Measurements from ENCODE around the gene LRRFIP1.
"Not testable (repeated sequence)": the region's sequence is repeated elsewhere in the genome, so short reads cannot be mapped to it uniquely, and the experiment has no call there.

LRRFIP1 gene

DNA sequence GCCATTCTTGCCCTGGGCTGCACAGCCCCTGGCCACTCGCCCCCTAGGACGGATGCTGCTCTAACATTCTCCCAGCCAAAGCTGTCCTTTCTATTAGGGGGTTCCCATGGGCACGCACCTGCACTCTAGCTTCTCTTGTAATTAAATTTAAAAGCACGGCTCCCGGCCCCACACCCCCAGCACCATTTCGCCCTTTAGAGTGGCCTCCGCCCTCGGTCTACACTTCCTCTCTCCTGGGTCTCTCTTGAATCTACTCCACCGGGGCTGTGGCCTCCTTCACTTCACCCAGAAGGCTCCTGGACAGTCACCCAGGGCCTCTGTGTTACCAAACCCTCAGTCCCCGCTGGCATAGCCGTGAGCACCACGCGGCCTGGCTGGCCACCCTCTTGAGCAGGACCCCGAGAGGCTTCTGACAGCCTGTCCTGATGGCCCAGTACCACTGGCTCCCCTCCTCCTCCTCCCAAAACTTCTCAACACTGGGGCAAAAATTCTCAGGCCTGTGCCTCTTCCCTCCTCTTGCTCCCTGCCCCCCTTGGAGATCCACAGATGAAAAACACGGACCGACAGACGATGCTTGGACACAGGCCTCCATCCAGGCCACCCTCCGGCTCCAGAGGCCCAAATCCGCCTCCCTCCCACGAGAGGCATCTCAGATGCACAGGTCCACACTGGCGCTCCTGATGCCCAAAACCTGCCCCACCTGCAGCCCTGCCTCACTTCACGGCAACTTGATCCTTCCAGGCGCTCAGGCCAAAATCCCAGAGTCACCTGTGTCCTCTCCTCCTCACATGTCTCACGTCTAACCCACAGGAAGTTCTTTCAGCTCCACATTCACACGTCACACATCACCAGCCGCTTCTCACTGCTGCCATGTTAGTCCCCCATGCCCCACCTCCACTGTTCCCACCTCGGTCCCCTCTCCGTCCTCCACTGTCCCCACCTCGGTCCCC lies 29.9 kb upstream of the LRRFIP1 start:
- no peak for DNase-seq

DNA sequence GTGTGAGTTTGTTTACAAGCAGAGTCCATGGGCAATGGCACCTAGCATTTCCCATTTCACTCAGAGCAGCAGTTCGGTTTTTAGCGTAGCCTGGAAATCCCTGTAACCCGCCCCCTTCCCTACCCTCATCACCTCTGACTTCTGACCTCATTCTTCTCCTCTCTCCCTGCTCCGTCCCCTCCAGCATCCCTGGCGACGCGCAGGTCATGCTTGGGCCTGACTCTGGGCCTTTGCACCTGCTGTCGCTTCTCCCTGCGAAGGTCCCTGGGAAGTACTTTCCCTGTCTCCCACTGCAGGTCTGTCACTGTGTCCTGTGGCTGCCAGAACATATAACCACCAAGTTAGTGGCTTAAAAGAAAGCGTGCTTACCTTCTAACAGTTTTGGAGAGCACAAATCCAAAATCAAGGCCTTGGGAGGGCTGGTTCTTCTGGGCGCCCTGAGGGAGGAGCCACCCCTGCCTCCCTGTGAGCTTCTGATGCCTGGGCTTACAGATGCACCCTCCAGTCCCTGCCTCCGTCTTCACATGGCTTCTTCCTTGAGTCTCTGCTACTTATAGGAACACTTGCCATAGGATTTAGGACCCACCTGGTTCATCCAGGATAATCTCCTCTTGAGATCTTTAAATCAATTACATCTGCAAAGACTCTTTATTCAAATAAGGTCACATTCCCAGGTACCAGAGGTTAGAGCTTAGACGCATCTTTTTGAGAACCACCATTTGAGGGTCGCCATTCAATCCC lies 28.7 kb upstream of the LRRFIP1 start:
- no peak for DNase-seq

DNA sequence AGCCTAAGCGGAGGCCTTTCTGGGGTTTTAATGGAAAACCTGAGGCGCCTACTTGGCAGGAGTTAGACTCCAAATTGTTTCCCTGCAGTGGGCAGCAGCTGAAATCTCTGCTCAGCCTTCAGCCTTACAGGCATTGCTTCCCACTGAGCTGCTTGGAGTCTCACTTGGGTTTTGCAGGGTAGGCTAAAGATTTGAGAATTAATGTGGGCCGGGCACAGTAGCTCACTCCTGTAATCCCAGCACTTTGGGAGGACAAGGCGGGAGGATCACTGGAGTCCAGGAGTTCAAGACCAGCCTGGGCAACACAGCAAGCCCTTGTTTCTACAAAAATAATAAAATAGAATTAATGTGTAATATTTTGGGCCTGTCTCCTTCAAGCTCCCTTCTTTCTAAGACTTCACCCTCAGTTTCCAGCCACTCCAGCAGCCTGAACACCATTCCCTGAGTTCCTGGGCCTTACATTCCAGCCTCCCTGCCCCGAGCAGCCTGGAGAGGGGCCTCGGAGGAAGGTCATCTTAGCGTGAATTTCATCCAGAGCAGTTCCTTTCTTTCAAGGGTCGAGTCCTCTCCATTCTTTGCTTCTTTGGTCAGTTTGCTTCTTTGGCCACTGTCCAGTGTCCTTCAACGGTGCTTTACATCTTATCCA lies 27.8 kb upstream of the LRRFIP1 start:
- no peak for DNase-seq

DNA sequence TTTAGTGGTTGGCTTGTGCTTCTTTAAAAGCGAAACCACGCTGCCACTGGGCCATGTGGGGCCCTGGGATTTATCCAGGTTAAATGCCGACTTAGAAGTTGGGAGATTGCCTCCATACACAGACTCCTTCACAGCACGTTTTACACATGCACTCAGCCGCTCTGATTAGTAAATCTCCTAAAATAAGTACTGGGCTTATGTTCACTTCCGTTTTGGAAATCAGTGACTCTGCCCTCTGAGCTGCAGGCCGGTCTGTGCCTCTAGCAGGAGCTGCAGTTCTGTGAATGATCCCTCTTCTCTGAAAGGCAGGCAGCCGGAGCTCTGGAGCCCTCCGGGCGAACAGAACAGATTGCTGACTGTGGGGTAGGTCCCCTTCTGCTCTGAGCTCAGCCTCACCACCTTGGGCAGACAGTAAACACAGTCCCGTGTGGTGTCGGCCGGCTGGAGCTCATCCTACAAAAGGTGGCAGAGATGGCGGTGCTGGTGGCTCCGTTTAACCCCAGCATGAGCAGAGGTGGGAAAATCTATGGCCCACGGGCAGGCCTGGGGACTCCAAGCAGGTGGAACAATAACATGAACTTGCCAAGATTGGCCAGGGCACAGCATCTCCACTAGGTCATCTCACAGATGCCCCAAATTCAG lies 27.1 kb upstream of the LRRFIP1 start:
- no peak for DNase-seq

DNA sequence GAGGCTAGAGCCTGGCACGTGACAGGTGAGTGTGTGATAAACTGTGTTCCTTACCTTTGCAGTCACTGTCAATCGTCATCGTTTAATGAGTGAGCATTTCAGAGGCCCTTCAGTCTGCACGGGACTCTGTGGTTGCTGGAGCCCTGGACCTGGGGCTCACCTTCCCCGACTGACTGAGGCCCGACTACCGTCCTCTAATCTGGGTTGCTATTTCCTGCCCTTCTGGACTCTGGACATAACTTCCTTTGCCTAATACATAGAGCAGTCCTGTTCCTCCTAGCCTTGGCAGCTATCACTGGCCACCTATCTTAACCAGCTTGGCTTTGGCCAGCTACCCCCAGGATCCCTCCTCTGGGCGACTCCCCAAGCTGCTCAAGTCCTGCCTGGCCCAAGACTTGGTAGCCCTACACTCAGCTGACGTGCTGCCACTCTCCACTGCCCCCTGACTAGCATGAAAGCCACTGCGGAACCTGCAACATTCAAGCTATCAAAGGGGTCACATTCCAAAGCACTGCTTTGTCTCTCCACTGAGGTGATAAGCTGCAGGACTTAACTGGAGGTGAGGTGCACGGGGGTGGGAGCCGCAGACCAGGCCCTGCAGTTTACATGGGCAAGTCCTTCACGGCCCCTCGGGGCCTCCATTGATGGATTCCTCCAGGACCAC lies 25.8 kb upstream of the LRRFIP1 start:
- DNase-seq: no peak

DNA sequence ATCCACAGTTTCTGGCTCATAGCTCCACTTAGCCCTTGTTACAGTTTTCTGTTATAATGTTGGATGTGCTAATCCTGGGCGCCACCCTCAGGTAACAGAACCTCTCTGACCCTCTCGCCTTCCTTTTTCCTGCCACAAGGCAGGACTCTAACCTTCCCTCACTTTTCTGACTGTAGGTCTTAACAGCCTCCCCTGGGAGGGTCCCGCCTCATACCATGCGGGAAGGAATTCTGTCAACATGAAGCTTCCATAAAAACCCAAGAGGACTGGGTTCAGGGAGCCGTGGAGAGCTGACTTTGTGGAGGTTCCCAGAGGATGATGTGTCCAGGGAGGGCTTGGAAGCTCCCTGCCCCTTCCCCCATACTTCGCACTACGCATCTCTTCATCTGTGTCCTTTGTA lies 25.0 kb upstream of the LRRFIP1 start:
- no peak for DNase-seq

DNA sequence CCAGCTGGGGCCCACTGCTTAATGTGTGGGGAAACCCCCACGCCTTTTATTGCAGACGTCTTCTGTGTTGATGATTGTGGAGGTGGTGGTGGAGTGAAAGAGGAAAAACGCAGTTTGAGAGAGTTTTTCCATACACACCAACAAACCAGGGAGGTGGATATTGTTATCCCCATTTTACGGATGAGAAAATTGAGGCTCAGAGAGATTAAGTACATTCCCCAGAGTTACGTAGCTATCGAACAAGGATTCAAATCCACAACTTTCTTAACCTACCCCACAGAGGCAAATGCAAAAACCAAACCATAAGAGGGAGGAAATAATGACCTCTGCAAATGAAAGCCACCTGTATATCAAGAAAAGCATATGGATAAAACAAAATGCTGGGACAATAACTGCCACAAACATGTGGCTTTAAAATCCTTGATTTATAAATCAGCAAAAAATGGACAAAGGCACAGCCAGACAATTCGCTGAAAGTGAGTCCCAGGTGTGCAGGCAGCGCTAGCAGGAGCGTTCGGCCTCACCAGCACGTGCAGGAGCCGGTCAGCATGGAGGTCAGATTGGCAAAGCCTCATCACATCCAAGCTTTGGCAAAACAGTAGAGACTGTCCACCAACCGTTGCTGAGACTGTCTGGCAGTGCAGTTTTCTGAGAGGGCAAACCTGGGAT lies 24.2 kb upstream of the LRRFIP1 start:
- no peak for DNase-seq

DNA sequence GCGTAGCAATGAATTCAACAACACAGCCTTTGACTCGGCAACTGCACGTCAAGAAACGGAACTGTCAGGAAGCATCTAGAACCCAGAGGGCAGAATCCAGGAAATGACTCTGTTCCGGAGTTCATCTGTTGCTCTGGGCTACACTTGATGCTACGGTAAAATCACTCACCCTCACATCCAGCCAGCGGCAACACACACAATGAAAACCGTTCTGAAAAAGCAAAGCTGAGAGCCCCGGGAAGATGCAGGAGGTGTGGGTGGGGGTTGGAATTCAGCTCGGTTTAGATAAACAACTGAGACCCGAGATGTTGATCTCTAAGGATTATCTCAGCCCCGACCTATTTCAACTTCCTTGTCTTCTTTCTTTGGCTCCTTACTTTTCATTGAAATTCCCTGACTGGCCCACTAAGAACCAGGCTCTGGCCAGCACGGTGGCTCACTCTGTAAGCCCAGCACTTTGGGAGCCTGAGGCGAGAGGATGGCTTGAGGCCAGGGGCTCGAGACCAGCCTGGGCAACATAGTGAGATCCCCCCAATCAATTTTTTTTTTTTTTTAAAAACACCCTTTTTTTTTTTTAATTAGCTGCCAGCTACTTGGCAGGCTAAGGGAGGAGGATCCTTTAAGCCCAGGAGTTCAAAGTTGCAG lies 23.5 kb upstream of the LRRFIP1 start:
- DNase-seq: no peak

DNA sequence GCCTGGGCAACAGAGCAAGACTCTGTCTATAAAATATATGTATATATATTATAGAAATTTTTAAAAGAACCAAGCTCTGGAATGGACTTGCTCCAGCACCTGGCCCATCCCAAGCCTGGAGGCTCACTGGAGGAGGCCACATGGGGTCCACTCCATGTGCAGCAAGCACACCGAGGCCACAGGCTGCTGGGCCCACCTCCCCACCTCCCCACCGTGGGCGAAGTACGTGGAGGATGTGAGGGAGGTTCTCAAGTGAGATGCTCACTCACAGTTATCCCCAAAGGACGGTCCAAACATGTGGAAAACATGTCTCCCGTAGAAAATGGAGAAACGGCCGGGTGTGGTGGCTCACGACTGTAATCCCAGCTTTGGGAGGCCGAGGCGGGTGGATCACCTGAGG lies 23.0 kb upstream of the LRRFIP1 start:
- DNase-seq: no peak

DNA sequence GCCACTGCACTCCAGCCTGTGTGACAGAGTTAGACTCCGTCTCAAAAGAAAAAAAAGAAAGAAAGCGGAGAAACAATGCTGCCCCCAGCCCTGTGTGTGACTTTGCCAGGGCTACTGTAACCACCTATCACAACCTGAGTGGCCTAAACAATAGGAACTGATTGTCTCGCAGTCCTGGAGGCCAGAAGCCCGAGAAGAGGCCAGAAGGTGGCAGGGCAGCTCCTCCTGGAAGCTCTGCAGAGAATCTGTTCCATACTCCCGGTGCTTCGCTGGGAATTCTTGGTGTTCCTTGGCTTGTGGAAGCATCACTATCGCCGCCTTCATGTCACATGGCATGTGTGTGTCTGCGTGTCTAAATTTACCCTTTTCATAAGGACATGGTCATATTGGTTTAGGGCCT lies 22.4 kb upstream of the LRRFIP1 start:
- DNase-seq: no peak

DNA sequence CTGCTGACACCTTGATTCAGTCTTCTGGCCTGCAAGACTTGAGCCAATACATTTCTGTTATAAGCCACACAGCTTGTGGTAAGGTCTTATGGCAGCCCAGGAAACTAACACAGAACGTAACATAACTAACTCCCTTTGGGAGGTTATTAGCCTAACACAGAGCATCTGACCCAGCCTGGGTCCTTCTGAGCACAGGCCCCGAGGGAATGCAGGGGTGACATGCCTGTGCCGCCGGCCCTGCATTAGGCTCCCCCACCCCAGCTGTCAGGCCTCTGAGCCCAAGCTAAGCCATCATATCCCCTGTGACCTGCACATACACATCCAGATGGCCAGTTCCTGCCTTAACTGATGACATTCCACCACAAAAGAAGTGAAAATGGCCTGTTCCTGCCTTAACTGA lies 20.9 kb upstream of the LRRFIP1 start:
- not testable (repeated sequence) for DNase-seq

DNA sequence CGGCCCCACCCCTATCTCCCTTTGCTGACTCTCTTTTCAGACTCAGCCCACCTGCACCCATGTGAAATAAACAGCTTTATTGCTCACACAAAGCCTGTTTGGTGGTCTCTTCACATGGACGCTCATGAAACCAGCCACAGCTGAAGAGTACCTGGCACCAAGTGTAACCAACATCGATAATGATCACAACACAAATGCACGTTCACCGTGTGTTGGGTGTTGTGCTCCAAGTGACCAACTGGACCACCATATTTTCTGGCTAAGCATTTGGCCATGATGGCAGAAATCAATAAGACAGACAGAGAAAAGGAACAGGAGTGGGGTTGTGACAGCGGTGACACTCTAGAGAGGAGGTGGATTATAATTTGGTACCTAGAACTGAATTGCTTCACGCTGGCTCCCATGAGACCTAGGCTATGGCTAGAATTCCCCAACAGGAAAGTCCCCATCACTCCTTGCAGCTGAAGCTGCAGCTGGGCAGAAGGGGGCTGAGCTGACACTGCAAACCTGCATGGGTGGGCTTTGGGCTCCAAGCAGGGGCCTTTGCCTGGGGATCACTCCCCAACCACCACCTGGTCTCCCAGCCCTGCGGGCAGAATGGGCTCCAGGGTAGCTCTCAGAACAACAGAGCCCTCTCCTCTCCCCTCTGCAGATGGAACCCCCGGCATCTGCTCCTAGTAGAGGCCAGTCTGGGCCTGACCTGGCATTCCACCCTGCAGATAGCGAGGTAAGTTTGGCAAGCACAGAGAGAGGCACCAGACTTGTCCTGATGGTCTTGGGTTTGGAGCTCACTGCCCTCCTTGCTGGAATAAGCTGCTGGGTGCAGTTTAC lies 14.6 kb upstream of the LRRFIP1 start:
- no peak for DNase-seq

DNA sequence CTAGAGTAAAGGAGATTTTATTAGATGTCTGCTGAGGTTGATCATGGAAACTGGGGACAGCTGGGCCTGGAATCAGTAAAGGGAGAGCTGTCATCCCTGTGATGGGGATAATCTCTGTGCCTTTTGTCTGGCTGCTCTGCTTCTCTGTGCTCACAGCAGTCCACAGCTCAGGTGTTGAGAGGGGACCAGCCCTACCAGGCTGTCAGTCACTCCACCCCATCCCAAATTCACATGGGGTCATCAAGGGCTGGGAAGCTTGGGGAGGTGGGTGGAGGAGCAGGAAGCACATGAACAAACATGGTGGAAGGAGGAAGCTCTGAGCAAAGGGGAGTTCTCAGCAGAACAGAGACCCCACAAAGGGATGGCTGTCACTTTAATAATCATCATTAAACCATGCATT lies 13.7 kb upstream of the LRRFIP1 start:
- DNase-seq: no peak

DNA sequence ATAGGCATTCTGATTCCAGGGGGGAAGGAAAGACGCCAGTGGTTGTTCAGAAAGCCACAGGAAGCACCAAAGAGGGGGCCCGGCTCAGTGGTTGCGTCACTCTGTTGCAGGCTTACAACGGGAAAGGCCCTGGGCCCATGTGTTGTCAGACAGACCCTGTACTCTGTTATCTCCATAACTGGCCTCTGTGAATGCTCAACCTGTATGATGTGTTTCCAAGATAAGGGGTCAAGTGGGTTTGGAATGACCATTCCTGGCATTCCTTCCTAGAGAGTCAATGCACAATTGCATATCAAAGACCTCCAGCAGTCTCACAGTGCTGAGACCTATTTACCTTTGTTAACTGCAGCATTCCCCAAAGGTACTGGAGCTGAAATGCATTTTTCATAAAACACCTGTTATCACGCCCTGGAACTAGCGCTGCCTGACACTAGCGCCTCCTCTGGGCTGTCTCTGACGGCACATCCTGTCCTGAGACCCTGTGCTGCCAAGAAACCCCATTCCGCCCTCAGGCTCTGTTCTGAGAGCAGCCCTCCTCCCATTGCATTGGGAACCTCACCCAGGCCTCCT lies 13.2 kb upstream of the LRRFIP1 start:
- DNase-seq: no peak

DNA sequence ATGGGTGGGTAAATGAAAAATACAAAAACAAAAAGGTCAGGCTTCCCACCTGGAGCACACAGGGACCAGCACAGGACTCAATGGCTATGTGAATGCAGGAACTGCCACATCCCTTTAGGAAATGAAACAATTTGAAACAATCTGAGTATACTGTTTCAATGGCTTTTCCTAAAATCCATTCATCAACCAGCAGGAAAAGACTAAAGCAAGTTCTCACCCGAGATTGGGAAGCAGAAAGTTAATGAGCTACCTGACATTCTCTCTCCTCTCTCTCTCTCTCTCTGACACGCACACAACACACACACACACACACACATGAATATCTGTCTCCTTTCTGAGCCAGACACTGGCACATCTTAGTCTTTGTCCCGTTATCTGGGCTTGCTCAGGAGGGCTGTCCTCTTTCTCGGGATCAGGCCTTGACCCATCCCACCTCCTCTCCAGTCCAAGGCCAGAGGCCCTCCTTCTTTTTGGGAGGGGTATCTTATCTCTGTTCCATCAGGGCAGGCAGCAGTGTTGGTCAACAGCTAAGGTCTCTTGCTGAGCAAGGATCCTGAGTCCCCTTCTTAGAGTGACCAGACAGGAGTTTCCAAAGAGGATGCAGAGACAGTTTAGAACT lies 11.6 kb upstream of the LRRFIP1 start:
- no peak for DNase-seq

DNA sequence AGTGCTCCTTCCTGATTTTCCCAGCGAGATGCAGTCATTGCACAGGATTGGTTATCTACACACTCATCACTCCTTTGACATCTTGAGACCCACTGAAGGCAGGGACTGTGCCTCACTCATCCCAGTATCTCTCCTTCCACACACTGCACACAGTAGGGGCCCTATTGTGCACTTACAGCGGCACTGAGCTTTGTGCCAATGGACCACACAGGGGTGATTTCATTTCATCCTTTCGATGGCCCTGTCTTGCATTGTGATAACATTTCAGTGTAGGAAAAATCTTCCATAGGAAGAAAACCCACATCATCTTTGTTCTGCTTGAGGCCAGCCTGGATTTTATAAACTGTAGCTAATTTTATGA lies 11.0 kb upstream of the LRRFIP1 start:
- no peak for DNase-seq

DNA sequence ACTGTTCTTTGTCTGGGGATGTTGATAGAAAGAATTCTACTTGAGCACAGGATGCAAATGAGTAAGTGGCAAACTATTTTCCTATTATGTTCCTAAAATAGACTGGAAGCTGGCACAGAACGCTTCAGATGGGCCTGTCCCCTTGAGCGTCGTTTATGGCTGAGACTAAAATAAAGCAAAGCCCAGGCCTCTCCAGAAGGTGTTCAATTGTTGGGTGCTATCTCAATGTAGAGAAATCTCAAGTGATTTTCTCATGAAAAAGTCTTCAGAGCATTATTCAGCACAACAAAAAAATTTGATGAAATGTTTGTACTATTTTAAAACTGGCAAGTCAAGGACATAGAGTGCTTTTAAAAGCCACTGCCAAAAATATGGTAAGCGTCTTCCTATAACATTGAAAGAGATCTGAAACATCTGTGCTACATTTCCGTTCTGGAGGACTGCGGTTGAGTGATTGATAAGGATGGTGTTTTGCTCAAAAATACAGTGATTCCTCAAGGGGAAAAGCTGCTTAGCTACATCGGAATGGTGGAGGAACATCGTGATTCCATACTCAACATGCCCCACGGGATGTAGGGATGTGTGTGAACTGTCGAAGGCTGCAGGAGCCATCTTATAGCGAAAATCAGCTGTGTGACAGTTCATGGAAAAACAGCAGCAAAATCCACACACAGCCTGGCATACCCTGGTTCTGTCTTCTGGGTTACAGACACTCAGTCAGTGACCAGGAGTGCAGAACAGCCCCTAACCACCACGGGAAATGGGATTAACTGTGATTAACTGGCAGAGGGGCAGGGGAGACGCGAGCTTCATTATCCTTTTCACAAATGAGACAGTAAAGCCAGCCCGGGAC lies 10.4 kb upstream of the LRRFIP1 start:
- no peak for DNase-seq

DNA sequence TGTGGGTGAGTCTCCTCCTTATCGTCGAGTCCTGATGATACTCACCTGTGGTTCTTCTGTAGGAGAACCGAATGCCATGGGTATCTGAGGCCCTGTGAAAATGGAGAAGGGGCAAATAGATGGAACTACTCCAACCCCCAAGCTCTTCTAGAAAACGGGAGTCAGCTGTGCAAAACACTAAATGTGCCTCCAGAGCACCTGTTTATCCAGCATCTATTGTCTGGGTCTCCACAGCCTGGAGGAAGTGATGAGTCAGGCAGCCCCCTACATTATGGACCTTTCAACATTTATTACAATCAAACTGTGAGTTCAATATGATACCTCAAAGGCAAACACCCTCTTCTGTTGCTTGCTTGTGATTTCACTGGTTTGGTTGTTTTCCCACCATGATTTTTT lies 9.8 kb upstream of the LRRFIP1 start:
- no peak for DNase-seq

DNA sequence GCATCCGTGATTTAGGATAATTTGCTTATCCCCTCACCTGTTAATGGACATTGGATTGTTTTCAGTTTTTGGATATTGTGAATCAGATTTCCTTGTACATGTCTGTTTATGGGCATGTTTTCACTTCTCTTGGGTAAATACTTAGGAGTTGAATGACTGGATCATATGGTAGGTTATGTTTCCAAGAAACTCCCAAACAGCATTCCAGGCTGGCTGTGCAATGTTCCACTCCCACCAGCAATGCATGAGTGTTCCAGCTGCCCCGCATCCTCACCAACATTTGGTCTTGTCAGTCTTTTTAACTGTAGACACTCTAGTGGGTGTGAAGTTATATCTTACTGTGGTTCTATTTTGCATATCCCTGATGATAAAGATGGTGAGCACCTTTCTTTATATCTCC lies 8.9 kb upstream of the LRRFIP1 start:
- DNase-seq: no peak
